Chondrocyte (in vitro differentiated cells): Measurements from ENCODE around the gene ALPI. TPM values are rescaled to one million over a fixed set of nuclear protein-coding genes. Genes with fewer than 3 reads are reported as not detected.

Source experiments
- DNase-seq: peaks from one replicate; pipeline ENCODE4 v3.0.0; 2021; ENCODE audit warnings: mixed read lengths, low spot score
- H3K27ac Mint-ChIP-seq: one replicate; pipeline ENCODE4 v1.8.0; 2021; ENCODE audit warnings: mild to moderate bottlenecking, moderate library complexity, mixed read lengths; ENCODE audit not compliant: unreplicated experiment
- H3K27me3 Mint-ChIP-seq: 2 replicates; pipeline ENCODE4 v1.8.0; 2021; ENCODE audit warnings: low read depth, mixed read lengths
- H3K36me3 Mint-ChIP-seq: 2 replicates; pipeline ENCODE4 v1.8.0; 2021; ENCODE audit warnings: low read depth, mixed read lengths
- H3K4me1 Mint-ChIP-seq: 2 replicates; pipeline ENCODE4 v1.8.0; 2021; ENCODE audit warnings: low read depth, mild to moderate bottlenecking, mixed read lengths
- H3K4me3 Mint-ChIP-seq: one replicate; pipeline ENCODE4 v1.8.0; 2021; ENCODE audit warnings: mild to moderate bottlenecking, moderate library complexity, mixed read lengths; ENCODE audit not compliant: unreplicated experiment
- H3K9me3 Mint-ChIP-seq: 2 replicates; pipeline ENCODE4 v1.8.0; 2021; ENCODE audit warnings: low read depth, mixed read lengths
- total RNA-seq: library from RNA; stranded (reverse); gene quantifications from 3 replicates; pipeline ENCODE4 v1.2.1, GENCODE V29; 2021
- TF ChIP-seq, protein P1 (sequence below): fragments of 200-600 bp; sonication (generic); IDR thresholded peaks from 2 replicates; pipeline ENCODE4 v1.5.0; 2021; ENCODE audit warnings: antibody characterized with exemption, mild to moderate bottlenecking, moderate library complexity

Gene ALPI
- total RNA-seq, 1 donor from 2014 or later = not detected

- DNase-seq = peak; percentile 85
- Mint-ChIP-seq H3K27me3 (peaks cover 57% of the 10 kb centered on the region), H3K36me3 (no peaks in the 10 kb centered on the region), H3K4me1 (peaks cover 4% of the 10 kb centered on the region), H3K9me3 (no peaks in the 10 kb centered on the region), H3K4me3 (no peak overlapping the region), H3K27ac (no peak overlapping the region)
- TF ChIP-seq, protein P1, sequence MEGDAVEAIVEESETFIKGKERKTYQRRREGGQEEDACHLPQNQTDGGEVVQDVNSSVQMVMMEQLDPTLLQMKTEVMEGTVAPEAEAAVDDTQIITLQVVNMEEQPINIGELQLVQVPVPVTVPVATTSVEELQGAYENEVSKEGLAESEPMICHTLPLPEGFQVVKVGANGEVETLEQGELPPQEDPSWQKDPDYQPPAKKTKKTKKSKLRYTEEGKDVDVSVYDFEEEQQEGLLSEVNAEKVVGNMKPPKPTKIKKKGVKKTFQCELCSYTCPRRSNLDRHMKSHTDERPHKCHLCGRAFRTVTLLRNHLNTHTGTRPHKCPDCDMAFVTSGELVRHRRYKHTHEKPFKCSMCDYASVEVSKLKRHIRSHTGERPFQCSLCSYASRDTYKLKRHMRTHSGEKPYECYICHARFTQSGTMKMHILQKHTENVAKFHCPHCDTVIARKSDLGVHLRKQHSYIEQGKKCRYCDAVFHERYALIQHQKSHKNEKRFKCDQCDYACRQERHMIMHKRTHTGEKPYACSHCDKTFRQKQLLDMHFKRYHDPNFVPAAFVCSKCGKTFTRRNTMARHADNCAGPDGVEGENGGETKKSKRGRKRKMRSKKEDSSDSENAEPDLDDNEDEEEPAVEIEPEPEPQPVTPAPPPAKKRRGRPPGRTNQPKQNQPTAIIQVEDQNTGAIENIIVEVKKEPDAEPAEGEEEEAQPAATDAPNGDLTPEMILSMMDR = no peak
Measured at GRCh38 chr2:232480201-232481190, 24.5 kb downstream of the ALPI start.

DNA sequence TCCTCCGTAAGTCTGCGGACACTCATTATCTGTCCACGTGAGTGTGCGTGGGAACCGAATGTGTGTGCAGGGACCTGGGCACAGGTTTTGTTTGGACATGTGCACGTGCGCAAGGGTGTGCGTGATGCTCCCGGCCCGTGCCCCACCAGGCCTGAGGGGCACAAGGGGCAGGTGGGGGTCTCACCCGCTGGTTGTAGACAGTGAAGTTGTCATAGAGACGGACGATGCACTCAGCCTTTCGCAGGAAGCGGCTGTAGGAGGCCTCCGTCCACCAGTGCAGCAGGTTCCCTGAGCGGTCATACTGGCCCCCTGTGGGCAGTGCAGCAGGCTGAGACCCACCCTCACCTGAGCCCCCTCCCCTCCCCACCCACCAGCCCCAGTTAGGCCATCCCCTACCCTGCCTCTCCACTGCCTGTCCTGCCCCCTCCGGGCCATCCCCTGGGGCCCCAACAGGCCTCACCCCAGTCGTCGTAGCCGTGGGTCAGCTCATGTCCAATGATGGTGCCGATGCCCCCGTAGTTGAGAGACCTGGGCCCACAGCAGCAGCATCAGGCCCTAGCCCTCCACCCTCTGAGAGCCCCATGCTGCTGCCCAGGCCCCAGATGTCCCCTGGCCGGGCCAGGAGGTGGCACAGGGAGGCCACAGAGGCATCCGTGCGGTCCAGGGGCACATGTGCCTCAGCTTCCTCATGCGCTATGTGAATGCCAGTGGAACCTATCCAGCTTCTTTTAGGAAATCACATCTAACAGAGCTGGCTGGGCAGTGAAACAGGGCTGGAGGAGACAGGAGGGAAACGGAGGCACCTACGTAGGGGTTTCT lies 25.6 kb downstream of the ALPI start:
- Mint-ChIP-seq H3K27me3 (peaks cover 51% of the 10 kb centered on the region), H3K27ac (no peak overlapping the region), H3K4me3 (no peak overlapping the region), H3K4me1 (peaks cover 4% of the 10 kb centered on the region), H3K36me3 (no peaks in the 10 kb centered on the region), H3K9me3 (no peaks in the 10 kb centered on the region)
- DNase-seq = peak; percentile 64
- TF ChIP-seq, protein P1 = no peak

- Mint-ChIP-seq H3K27ac (no peak overlapping the region), H3K9me3 (no peaks in the 10 kb centered on the region), H3K4me3 (no peak overlapping the region), H3K36me3 (no peaks in the 10 kb centered on the region), H3K27me3 (peaks cover 50% of the 10 kb centered on the region), H3K4me1 (peaks cover 7% of the 10 kb centered on the region)
- peak; percentile 79 for DNase-seq
- TF ChIP-seq, protein P1 = no peak
Measured at GRCh38 chr2:232482301-232483238, 26.6 kb downstream of the ALPI start.

DNA sequence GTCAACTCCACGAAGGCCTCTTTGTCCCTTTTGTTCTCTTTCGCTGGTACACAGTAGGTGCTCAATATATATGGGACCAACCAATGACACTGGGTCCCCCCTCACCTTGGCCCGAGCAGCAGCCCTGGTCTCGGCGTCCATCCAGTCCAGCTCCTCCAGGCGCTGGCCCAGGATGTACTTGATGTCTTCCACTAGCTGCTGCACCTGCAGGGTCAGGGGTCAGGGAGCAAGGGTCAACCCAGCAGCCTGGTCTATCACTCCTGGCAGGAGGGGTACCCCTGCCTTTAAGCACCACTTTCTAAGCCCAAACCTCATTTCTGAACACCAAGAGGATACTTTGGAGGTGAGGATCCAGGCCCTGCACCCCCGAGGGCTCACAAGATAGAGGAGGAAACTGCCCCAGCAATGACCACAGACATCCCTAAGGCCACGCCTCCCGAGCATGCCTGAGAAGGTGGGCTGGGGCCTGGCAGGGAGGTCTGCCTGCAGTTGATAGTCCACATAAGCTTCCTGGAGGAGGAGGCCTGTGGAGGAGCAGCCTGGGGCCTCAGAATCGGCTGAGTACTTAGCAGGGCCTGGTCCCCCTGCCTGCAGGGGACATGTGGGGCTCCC lies 27.5 kb downstream of the ALPI start:
- Mint-ChIP-seq H3K27me3 (peaks cover 49% of the 10 kb centered on the region), H3K4me3 (no peak overlapping the region), H3K4me1 (peaks cover 7% of the 10 kb centered on the region), H3K9me3 (no peaks in the 10 kb centered on the region), H3K27ac (no peak overlapping the region), H3K36me3 (no peaks in the 10 kb centered on the region)
- TF ChIP-seq, protein P1 = no peak
- DNase-seq = peak; percentile 78
